HEK293 (cell line): ENCODE results near the gene USP50.

ENCODE experiments used
- CTCF ChIA-PET: fragments of 350-600 bp; formaldehyde crosslinking; extraction: SDS; loops from one replicate; lab custom pipeline; 2021; ENCODE audit warnings: antibody characterized with exemption; lab: Yijun Ruan, JAX
- POLR2A ChIA-PET: fragments of 300-600 bp; formaldehyde crosslinking; extraction: SDS; loops from one replicate; lab custom pipeline; 2020; ENCODE audit warnings: antibody characterized with exemption, inconsistent platforms; lab: Yijun Ruan, JAX
- H3K27ac ChIP-seq: fragments of 200-500 bp; sonication (Bioruptor generic); 2 replicates; pipeline ENCODE4 v1.5.1; 2014; ENCODE audit warnings: low read depth, low read length, control low read depth, inconsistent platforms; ENCODE audit errors: extremely low read depth
- H3K36me3 ChIP-seq, 2 experiments: fragments of 200-500 bp in 1 of 2; sonication (Bioruptor generic) in 1 of 2; 1 replicate in 1 of 2; 2 replicates in 1 of 2; pipeline ENCODE4 v1.5.1; 2014 to 2017; ENCODE audit warnings: inconsistent platforms in 2 of 2, low read length in 2 of 2; ENCODE audit not compliant: control insufficient read depth in 2 of 2, insufficient read depth in 1 of 2
- H3K4me1 ChIP-seq: fragments of 200-500 bp; sonication (Bioruptor generic); 2 replicates; pipeline ENCODE4 v1.5.1; 2014; ENCODE audit warnings: mild to moderate bottlenecking, low read length, inconsistent platforms; ENCODE audit not compliant: control insufficient read depth, insufficient read depth
- H3K4me3 ChIP-seq: 2 replicates; pipeline ENCODE4 v1.5.1; 2011; ENCODE audit warnings: low read depth, mild to moderate bottlenecking, control low read depth, low read length, moderate library complexity
- H3K9me3 ChIP-seq: fragments of 200-500 bp; sonication (Bioruptor generic); 2 replicates; pipeline ENCODE4 v1.5.1; 2014; ENCODE audit warnings: low read depth, low read length, inconsistent platforms; ENCODE audit not compliant: control insufficient read depth, insufficient read depth
- FEZF1 ChIP-seq: fragments of 450-650 bp; formaldehyde crosslinking; IDR thresholded peaks from 2 replicates; pipeline ENCODE4 v1.5.1; 2016; ENCODE audit warnings: missing biosample characterization, missing genetic modification characterization
- KLF16 ChIP-seq: fragments of 450-650 bp; formaldehyde crosslinking; IDR thresholded peaks from 2 replicates; pipeline ENCODE4 v1.5.1; 2017; ENCODE audit warnings: missing biosample characterization, missing genetic modification characterization
- MEIS1 ChIP-seq: sonication (generic); formaldehyde crosslinking; IDR thresholded peaks from 2 replicates; pipeline ENCODE4 v1.8.1; 2022; ENCODE audit warnings: missing genetic modification reagents, mild to moderate bottlenecking, borderline replicate concordance
- ZBTB21 ChIP-seq: fragments of 450-650 bp; formaldehyde crosslinking; IDR thresholded peaks from 2 replicates; pipeline ENCODE4 v1.5.1; 2017; ENCODE audit warnings: missing biosample characterization, missing genetic modification characterization
- ZFP69B ChIP-seq: fragments of 450-650 bp; formaldehyde crosslinking; IDR thresholded peaks from 2 replicates; pipeline ENCODE4 v1.5.1; 2016; ENCODE audit warnings: missing biosample characterization, missing genetic modification characterization
- ZNF148 ChIP-seq: fragments of 450-650 bp; formaldehyde crosslinking; IDR thresholded peaks from 2 replicates; pipeline ENCODE4 v1.5.0; 2017; ENCODE audit warnings: missing biosample characterization, missing genetic modification characterization, borderline replicate concordance
- ZNF202 ChIP-seq: fragments of 450-650 bp; formaldehyde crosslinking; IDR thresholded peaks from 2 replicates; pipeline ENCODE4 v1.5.1; 2016; ENCODE audit warnings: missing biosample characterization, missing genetic modification characterization, borderline replicate concordance
- ZNF24 ChIP-seq: fragments of 450-650 bp; formaldehyde crosslinking; IDR thresholded peaks from 2 replicates; pipeline ENCODE4 v1.5.1; 2016; ENCODE audit warnings: missing biosample characterization, missing genetic modification characterization
- ZNF274 ChIP-seq, 2 experiments: fragments of 200-500 bp in 1 of 2; fragments of 450-650 bp in 1 of 2; sonication (Bioruptor generic) in 1 of 2; formaldehyde crosslinking in 1 of 2; IDR thresholded peaks; 2 replicates each; pipeline versions ENCODE4 v1.5.1 to v1.6.1; 2014 to 2016; ENCODE audit warnings: borderline replicate concordance in 1 of 2, inconsistent platforms in 1 of 2, low read length in 1 of 2, missing biosample characterization in 1 of 2, missing genetic modification characterization in 1 of 2
- ZNF571 ChIP-seq: fragments of 450-650 bp; formaldehyde crosslinking; IDR thresholded peaks from 2 replicates; pipeline ENCODE4 v1.5.0; 2017; ENCODE audit warnings: missing biosample characterization, missing genetic modification characterization
- ZNF645 ChIP-seq: fragments of 450-650 bp; formaldehyde crosslinking; IDR thresholded peaks from 2 replicates; pipeline ENCODE4; 2016; ENCODE audit warnings: missing biosample characterization, missing genetic modification characterization
- ZNF664 ChIP-seq: fragments of 450-650 bp; formaldehyde crosslinking; IDR thresholded peaks from 2 replicates; pipeline ENCODE4 v1.5.1; 2016; ENCODE audit warnings: missing biosample characterization, missing genetic modification characterization
- ZNF677 ChIP-seq: fragments of 450-650 bp; IDR thresholded peaks from 2 replicates; pipeline ENCODE4 v1.5.0; 2018; ENCODE audit warnings: missing biosample characterization, mild to moderate bottlenecking, missing genetic modification characterization, moderate library complexity
- TF ChIP-seq, protein P1 (sequence below): fragments of 450-650 bp; formaldehyde crosslinking; conservative IDR thresholded peaks from 2 replicates; pipeline ENCODE4 v1.5.1; 2016; ENCODE audit warnings: low read depth, missing biosample characterization, missing genetic modification characterization
- TF ChIP-seq, protein P2 (sequence below): fragments of 450-650 bp; formaldehyde crosslinking; IDR thresholded peaks from 2 replicates; pipeline ENCODE4 v1.5.1; 2017; ENCODE audit warnings: missing biosample characterization, missing genetic modification characterization
- TF ChIP-seq, protein P3 (sequence below): fragments of 450-650 bp; formaldehyde crosslinking; IDR thresholded peaks from 2 replicates; pipeline ENCODE4 v1.5.1; 2017; ENCODE audit warnings: missing biosample characterization, missing genetic modification characterization

USP50 gene

DNA sequence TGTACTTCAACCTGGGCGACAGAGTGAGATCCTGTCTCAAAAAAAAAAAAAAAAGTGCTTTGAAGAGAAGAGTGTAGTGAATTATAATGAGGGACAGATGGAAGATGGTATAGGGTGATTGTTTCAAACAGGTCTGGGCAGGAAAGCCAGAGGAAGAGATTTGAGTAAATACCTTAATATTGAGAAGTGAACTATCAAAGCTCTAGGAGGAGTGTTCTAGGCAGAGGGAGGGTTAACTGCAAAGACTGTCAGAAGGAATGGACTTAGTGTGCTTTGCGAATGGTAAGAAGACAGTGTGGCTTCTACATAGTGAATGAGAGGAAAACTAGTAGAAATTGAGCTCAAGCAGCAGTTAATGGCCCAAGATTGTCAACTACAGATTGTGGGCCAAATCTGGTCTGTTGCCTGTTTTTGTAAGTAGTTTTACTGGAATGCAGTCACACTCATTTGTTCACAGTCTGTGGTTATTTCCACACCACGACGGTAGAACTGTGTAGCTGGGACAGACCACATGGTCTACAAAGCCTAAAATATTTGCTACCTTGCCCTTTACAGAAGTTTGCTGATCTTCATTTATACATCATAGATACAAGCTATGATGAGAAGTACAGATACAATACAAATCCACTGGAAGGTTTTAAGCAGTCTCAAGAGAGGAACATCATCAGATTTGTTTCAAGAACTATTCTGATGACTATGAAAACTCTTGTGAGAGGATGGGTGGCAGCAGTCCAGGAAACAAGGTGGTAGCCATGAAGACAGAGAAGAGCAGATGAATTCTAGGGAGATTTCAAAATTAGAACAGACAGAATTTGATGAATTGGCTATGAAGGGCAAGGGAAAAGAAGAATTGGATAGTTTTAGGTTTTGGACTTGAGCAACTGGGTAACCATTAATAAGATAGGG lies 16.5 kb upstream of the USP50 start (continued):
- TF ChIP-seq, protein P1, sequence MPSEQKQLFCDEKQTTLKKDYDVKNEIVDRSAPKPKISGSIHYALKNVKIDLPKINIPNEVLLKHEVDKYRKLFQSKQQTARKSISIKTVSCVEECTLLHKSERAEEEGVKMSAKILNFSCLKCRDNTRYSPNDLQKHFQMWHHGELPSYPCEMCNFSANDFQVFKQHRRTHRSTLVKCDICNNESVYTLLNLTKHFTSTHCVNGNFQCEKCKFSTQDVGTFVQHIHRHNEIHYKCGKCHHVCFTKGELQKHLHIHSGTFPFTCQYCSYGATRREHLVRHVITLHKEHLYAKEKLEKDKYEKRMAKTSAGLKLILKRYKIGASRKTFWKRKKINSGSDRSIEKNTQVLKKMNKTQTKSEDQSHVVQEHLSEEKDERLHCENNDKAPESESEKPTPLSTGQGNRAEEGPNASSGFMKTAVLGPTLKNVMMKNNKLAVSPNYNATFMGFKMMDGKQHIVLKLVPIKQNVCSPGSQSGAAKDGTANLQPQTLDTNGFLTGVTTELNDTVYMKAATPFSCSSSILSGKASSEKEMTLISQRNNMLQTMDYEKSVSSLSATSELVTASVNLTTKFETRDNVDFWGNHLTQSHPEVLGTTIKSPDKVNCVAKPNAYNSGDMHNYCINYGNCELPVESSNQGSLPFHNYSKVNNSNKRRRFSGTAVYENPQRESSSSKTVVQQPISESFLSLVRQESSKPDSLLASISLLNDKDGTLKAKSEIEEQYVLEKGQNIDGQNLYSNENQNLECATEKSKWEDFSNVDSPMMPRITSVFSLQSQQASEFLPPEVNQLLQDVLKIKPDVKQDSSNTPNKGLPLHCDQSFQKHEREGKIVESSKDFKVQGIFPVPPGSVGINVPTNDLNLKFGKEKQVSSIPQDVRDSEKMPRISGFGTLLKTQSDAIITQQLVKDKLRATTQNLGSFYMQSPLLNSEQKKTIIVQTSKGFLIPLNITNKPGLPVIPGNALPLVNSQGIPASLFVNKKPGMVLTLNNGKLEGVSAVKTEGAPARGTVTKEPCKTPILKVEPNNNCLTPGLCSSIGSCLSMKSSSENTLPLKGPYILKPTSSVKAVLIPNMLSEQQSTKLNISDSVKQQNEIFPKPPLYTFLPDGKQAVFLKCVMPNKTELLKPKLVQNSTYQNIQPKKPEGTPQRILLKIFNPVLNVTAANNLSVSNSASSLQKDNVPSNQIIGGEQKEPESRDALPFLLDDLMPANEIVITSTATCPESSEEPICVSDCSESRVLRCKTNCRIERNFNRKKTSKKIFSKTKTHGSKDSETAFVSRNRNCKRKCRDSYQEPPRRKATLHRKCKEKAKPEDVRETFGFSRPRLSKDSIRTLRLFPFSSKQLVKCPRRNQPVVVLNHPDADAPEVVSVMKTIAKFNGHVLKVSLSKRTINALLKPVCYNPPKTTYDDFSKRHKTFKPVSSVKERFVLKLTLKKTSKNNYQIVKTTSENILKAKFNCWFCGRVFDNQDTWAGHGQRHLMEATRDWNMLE (tag by site-specific recombination): no peak
- TF ChIP-seq FEZF1 (tag by site-specific recombination) (no peak), ZNF148 (tag by site-specific recombination) (no peak), ZNF664 (no peak), ZNF571 (tag by site-specific recombination) (no peak), ZBTB21 (tag by site-specific recombination) (no peak), ZFP69B (tag by site-specific recombination) (no peak), ZNF274 (IDR thresholded peaks at IDR 0.05; ENCODE audit: low read length) (no peak), ZNF274 (tag by site-specific recombination; IDR thresholded peaks at IDR 0.05; ENCODE audit: borderline replicate concordance) (no peak), KLF16 (tag by site-specific recombination) (no peak), ZNF24 (no peak), ZNF677 (tag by site-specific recombination) (no peak)
- TF ChIP-seq, protein P2, sequence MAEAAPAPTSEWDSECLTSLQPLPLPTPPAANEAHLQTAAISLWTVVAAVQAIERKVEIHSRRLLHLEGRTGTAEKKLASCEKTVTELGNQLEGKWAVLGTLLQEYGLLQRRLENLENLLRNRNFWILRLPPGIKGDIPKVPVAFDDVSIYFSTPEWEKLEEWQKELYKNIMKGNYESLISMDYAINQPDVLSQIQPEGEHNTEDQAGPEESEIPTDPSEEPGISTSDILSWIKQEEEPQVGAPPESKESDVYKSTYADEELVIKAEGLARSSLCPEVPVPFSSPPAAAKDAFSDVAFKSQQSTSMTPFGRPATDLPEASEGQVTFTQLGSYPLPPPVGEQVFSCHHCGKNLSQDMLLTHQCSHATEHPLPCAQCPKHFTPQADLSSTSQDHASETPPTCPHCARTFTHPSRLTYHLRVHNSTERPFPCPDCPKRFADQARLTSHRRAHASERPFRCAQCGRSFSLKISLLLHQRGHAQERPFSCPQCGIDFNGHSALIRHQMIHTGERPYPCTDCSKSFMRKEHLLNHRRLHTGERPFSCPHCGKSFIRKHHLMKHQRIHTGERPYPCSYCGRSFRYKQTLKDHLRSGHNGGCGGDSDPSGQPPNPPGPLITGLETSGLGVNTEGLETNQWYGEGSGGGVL (tag by site-specific recombination): no peak

- Histone ChIP-seq H3K9me3 (no peaks in the 10 kb centered on the region), H3K27ac (no peak overlapping the region), H3K36me3 (peaks cover 0 to 9% of the 10 kb centered on the region in 2 experiments; a peak in 2 of 3 replicates), H3K4me3 (no peak overlapping the region), H3K4me1 (no peaks in the 10 kb centered on the region)
- CTCF ChIA-PET: interaction anchor here (0.6 kb wide), 1 partner anchor 1640 kb away, joined by 3 read pairs; no protein-coding TSS in a partner anchor
- no peak for TF ChIP-seq MEIS1 (CRISPR knock-in tag)
- no peak for TF ChIP-seq ZNF645
- no peak for TF ChIP-seq ZNF202
- TF ChIP-seq, protein P3, sequence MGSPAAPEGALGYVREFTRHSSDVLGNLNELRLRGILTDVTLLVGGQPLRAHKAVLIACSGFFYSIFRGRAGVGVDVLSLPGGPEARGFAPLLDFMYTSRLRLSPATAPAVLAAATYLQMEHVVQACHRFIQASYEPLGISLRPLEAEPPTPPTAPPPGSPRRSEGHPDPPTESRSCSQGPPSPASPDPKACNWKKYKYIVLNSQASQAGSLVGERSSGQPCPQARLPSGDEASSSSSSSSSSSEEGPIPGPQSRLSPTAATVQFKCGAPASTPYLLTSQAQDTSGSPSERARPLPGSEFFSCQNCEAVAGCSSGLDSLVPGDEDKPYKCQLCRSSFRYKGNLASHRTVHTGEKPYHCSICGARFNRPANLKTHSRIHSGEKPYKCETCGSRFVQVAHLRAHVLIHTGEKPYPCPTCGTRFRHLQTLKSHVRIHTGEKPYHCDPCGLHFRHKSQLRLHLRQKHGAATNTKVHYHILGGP (tag by site-specific recombination): no peak
- POLR2A ChIA-PET: no interaction called here
These were observed 11.5 kb upstream of the USP50 start for GRCh38 chr15:50558012-50558411.
